GM23248 (cell line): ENCODE data around the gene ABCA12.

Experiments
- EZH2 ChIP-seq: fragments of 200-600 bp; sonication (generic); IDR thresholded peaks from 2 replicates; pipeline ENCODE4 v1.6.1; 2018; ENCODE audit warnings: antibody characterized with exemption, mild to moderate bottlenecking; ENCODE audit not compliant: insufficient read depth, poor library complexity, severe bottlenecking
- EZH2phosphoT487 ChIP-seq: fragments of 200-600 bp; sonication (generic); IDR thresholded peaks from 2 replicates; pipeline ENCODE4 v1.6.1; 2018; ENCODE audit warnings: antibody characterized with exemption, moderate library complexity, mild to moderate bottlenecking, low read depth; ENCODE audit not compliant: insufficient read depth

DNA sequence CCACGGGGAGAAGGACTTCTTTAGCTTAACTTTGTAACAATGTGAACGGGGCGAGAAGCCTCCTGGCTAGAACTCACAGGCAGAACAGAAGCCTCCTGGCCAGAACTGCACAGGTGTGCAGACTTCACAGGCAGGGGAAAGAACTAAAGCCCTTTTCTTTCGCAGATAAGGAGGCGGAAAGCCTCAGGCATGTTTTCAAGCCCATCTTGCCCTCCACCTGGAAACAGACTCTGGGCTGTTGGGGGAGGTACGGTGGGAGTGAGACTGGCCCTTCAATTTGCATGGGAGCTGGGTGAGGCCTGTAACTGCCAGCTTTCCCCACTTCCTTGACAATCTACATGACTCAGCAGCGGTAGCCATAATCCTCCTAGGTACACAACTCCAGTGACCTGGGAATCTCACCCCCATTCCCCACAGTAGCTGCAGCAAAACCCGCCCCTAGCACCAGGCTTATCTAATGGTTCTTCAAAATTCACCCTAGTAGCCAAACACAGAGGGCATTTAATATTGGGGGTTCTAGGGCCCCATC, 22.9 kb upstream of the ABCA12 start:
- TF ChIP-seq EZH2 (no peak), EZH2phosphoT487 (no peak)
